Muscle of leg (tissue), 11 donors: ENCODE data around the gene SPAAR. TPM values are rescaled to one million over a fixed set of nuclear protein-coding genes. Genes with fewer than 3 reads are reported as not detected.
"Not testable (repeated sequence)": the region's sequence is repeated elsewhere in the genome, so short reads cannot be mapped to it uniquely, and the experiment has no call there.

ENCODE experiments used
- DNase-seq: peaks from one replicate; pipeline ENCODE4 v3.0.0; 2013
- H3K27ac ChIP-seq: one replicate; pipeline ENCODE4 v1.5.1; 2013; ENCODE audit warnings: mild to moderate bottlenecking, low read length, control low read depth
- H3K27me3 ChIP-seq: one replicate; pipeline ENCODE4 v1.6.1; 2013; ENCODE audit warnings: low read length; ENCODE audit not compliant: control insufficient read depth, insufficient read depth
- H3K36me3 ChIP-seq: one replicate; pipeline ENCODE4 v1.6.1; 2013; ENCODE audit warnings: low read length; ENCODE audit not compliant: control insufficient read depth, insufficient read depth
- H3K4me1 ChIP-seq: one replicate; pipeline ENCODE4 v1.6.1; 2013; ENCODE audit warnings: low read length; ENCODE audit not compliant: control insufficient read depth, insufficient read depth
- H3K4me3 ChIP-seq: one replicate; pipeline ENCODE4 v1.5.1; 2013; ENCODE audit warnings: low read length, control low read depth
- H3K9me3 ChIP-seq: replicated peaks from 2 replicates; pipeline ENCODE4 v1.6.1; 2013; ENCODE audit warnings: low read depth, low read length; ENCODE audit not compliant: control insufficient read depth
- WGBS: methylation state at CpG from one replicate; pipeline ENCODE4 v1.1.5; 2013; ENCODE audit warnings: missing lambda C conversion rate; ENCODE audit not compliant: insufficient coverage; 5-methylcytosine and 5-hydroxymethylcytosine counted together
- polyA plus RNA-seq, 8 donors: library from polyadenylated mRNA; unstranded; fragments of 120-200 nt; gene quantifications; one replicate each; pipeline versions ENCODE4 v1.2.1 to v1.2.3, GENCODE V29; 2013; ENCODE audit warnings: inconsistent platforms in 1 of 8, low replicate concordance in 1 of 8; ENCODE audit not compliant: insufficient read length in 8 of 8, insufficient read depth in 1 of 8
- total RNA-seq: library from RNA; stranded (reverse); fragments of 120-200 nt; gene quantifications from one replicate; pipeline ENCODE4 v1.2.4, GENCODE V29; 2013

SPAAR gene
- total and polyA plus RNA-seq, 9 donors: 0.89 to 2.3 (median 1.9) TPM

GRCh38 chr9:35909687-35910612, 660 bp downstream of the SPAAR start:
- WGBS: 82% methylated on average over 24 of the region's 34 CpGs
- H3K4me1 ChIP-seq: peaks cover 61% of the 10 kb centered on the region
- DNase-seq: peak; percentile 53

GRCh38 chr9:35910613-35911359, 1.5 kb downstream of the SPAAR start:
- H3K9me3 ChIP-seq: no peaks in the 10 kb centered on the region
- peak overlapping the region; percentile 95 for H3K27ac ChIP-seq
- DNase-seq: peak; percentile 33
- WGBS: 71% methylated on average over 12 of the region's 14 CpGs
- H3K4me1 ChIP-seq: peaks cover 57% of the 10 kb centered on the region
- no peaks in the 10 kb centered on the region for H3K36me3 ChIP-seq
- H3K27me3 ChIP-seq: no peaks in the 10 kb centered on the region
- no peak overlapping the region for H3K4me3 ChIP-seq

More at GRCh38 chr9:35909687-35910612, 660 bp downstream of the SPAAR start:
- Histone ChIP-seq H3K27me3 (no peaks in the 10 kb centered on the region), H3K27ac (peak overlapping the region; percentile 95), H3K36me3 (no peaks in the 10 kb centered on the region), H3K9me3 (no peaks in the 10 kb centered on the region), H3K4me3 (peak overlapping the region; percentile 5)

- WGBS: 69% methylated on average over 9 of the region's 10 CpGs
- H3K4me3 ChIP-seq: no peak overlapping the region
- no peaks in the 10 kb centered on the region for H3K36me3 ChIP-seq
- no peak for DNase-seq
- H3K9me3 ChIP-seq: no peaks in the 10 kb centered on the region
- H3K27ac ChIP-seq: peak overlapping the region; percentile 55
- no peaks in the 10 kb centered on the region for H3K27me3 ChIP-seq
- H3K4me1 ChIP-seq: peaks cover 48% of the 10 kb centered on the region
Measured at GRCh38 chr9:35911690-35912089, 2.4 kb downstream of the SPAAR start.

- Histone ChIP-seq H3K36me3 (no peaks in the 10 kb centered on the region), H3K27ac (no peak overlapping the region), H3K9me3 (no peaks in the 10 kb centered on the region), H3K4me1 (peaks cover 44% of the 10 kb centered on the region), H3K27me3 (no peaks in the 10 kb centered on the region), H3K4me3 (no peak overlapping the region)
- DNase-seq: no peak
- WGBS: 83% methylated on average over 7 of the region's 10 CpGs
Measured at GRCh38 chr9:35912791-35913400, 3.6 kb downstream of the SPAAR start.

GRCh38 chr9:35913429-35913828, 4.1 kb downstream of the SPAAR start:
- not testable (repeated sequence) for DNase-seq, H3K4me3 ChIP-seq, H3K27ac ChIP-seq, H3K9me3 ChIP-seq, H3K36me3 ChIP-seq, H3K27me3 ChIP-seq
- peaks cover 41% of the 10 kb centered on the region for H3K4me1 ChIP-seq

- H3K9me3 ChIP-seq: no peaks in the 10 kb centered on the region
- H3K4me1 ChIP-seq: peaks cover 32% of the 10 kb centered on the region
- peak; percentile 69 for DNase-seq
- H3K27ac ChIP-seq: peak overlapping the region; percentile 65
- no peak overlapping the region for H3K4me3 ChIP-seq
- H3K36me3 ChIP-seq: no peaks in the 10 kb centered on the region
- 43% methylated on average over 1 of the region's 9 CpGs for WGBS
- H3K27me3 ChIP-seq: no peaks in the 10 kb centered on the region
Measured at GRCh38 chr9:35914301-35914807, 5.1 kb downstream of the SPAAR start.

- Histone ChIP-seq H3K4me3 (no peak overlapping the region), H3K4me1 (peaks cover 27% of the 10 kb centered on the region), H3K9me3 (no peaks in the 10 kb centered on the region), H3K36me3 (no peaks in the 10 kb centered on the region), H3K27ac (peak overlapping the region; percentile 77), H3K27me3 (no peaks in the 10 kb centered on the region)
- WGBS: 80% methylated on average over 10 of the region's 16 CpGs
- no peak for DNase-seq
Measured at GRCh38 chr9:35915681-35916294, 6.5 kb downstream of the SPAAR start.

GRCh38 chr9:35917261-35917660, 8.0 kb downstream of the SPAAR start:
- WGBS: 56% methylated on average over 4 of the region's 4 CpGs
- Histone ChIP-seq H3K27me3 (no peaks in the 10 kb centered on the region), H3K9me3 (no peaks in the 10 kb centered on the region), H3K36me3 (no peaks in the 10 kb centered on the region), H3K4me1 (peaks cover 27% of the 10 kb centered on the region), H3K4me3 (no peak overlapping the region), H3K27ac (peak overlapping the region; percentile 69)
- DNase-seq: no peak

GRCh38 chr9:35918780-35919179, 9.5 kb downstream of the SPAAR start:
- no peaks in the 10 kb centered on the region for H3K9me3 ChIP-seq
- DNase-seq: no peak
- no CpG with 5 or more reads among the region's 3 CpGs for WGBS
- no peak overlapping the region for H3K4me3 ChIP-seq
- no peaks in the 10 kb centered on the region for H3K36me3 ChIP-seq
- H3K4me1 ChIP-seq: peaks cover 27% of the 10 kb centered on the region
- peak overlapping the region; percentile 78 for H3K27ac ChIP-seq
- H3K27me3 ChIP-seq: no peaks in the 10 kb centered on the region
